ENCODE results near the gene GAN.

The GAN gene

GRCh38 chr16:81350306-81350615, 35.5 kb downstream of the GAN start:
- DNase-seq (ENCODE audit: low read depth in 1 of 2, low spot score in 1 of 2) = no peak

- DNase-seq (ENCODE audit: low read depth in 1 of 2, low spot score in 1 of 2) = no peak
Measured at GRCh38 chr16:81353895-81354294, 39.1 kb downstream of the GAN start.

- DNase-seq (ENCODE audit: low read depth in 1 of 2, low spot score in 1 of 2) = no peak
Measured at GRCh38 chr16:81357711-81358260, 43.0 kb downstream of the GAN start.

GRCh38 chr16:81358860-81359259, 44.1 kb downstream of the GAN start:
- no peak for DNase-seq (ENCODE audit: low read depth in 1 of 2, low spot score in 1 of 2)

- no peak for DNase-seq (ENCODE audit: low read depth in 1 of 2, low spot score in 1 of 2)
Measured at GRCh38 chr16:81360135-81360534, 45.4 kb downstream of the GAN start.

- DNase-seq (ENCODE audit: low read depth in 1 of 2, low spot score in 1 of 2) = no peak
Measured at GRCh38 chr16:81365731-81366130, 51.0 kb downstream of the GAN start.

GRCh38 chr16:81366316-81366932, 51.7 kb downstream of the GAN start:
- DNase-seq (ENCODE audit: low read depth in 1 of 2, low spot score in 1 of 2) = no peak

GRCh38 chr16:81367821-81368220, 53.1 kb downstream of the GAN start:
- DNase-seq (ENCODE audit: low read depth in 1 of 2, low spot score in 1 of 2) = no peak

- no peak for DNase-seq (ENCODE audit: low read depth in 1 of 2, low spot score in 1 of 2)
Measured at GRCh38 chr16:81369888-81370504, 55.2 kb downstream of the GAN start.

- DNase-seq (ENCODE audit: low read depth in 1 of 2, low spot score in 1 of 2) = no peak
Measured at GRCh38 chr16:81371106-81371505, 56.3 kb downstream of the GAN start.

GRCh38 chr16:81374550-81374949, 59.8 kb downstream of the GAN start:
- no peak for DNase-seq (ENCODE audit: low read depth in 1 of 2, low spot score in 1 of 2)

- no peak for DNase-seq (ENCODE audit: low read depth in 1 of 2, low spot score in 1 of 2)
Measured at GRCh38 chr16:81376880-81377279, 62.1 kb downstream of the GAN start.

- no peak for DNase-seq (ENCODE audit: low read depth in 1 of 2, low spot score in 1 of 2)
Measured at GRCh38 chr16:81378049-81378448, 63.3 kb downstream of the GAN start.

- DNase-seq (ENCODE audit: low read depth in 1 of 2, low spot score in 1 of 2) = no peak
Measured at GRCh38 chr16:81380932-81381331, 66.2 kb downstream of the GAN start.

GRCh38 chr16:81384006-81384405, 69.2 kb downstream of the GAN start:
- DNase-seq (ENCODE audit: low read depth in 1 of 2, low spot score in 1 of 2) = no peak

- DNase-seq (ENCODE audit: low read depth in 1 of 2, low spot score in 1 of 2) = no peak
Measured at GRCh38 chr16:81385031-81385756, 70.4 kb downstream of the GAN start.

- DNase-seq (ENCODE audit: low read depth in 1 of 2, low spot score in 1 of 2) = no peak
Measured at GRCh38 chr16:81388357-81388756, 73.6 kb downstream of the GAN start.

- no peak for DNase-seq (ENCODE audit: low read depth in 1 of 2, low spot score in 1 of 2)
Measured at GRCh38 chr16:81390840-81391239, 76.1 kb downstream of the GAN start.

GRCh38 chr16:81392011-81392410, 77.2 kb downstream of the GAN start:
- DNase-seq (ENCODE audit: low read depth in 1 of 2, low spot score in 1 of 2) = no peak

GRCh38 chr16:81394416-81394815, 79.7 kb downstream of the GAN start:
- no peak for DNase-seq (ENCODE audit: low read depth in 1 of 2, low spot score in 1 of 2)

- DNase-seq (ENCODE audit: low read depth in 1 of 2, low spot score in 1 of 2) = no peak
Measured at GRCh38 chr16:81394966-81395655, 80.3 kb downstream of the GAN start.
